Neural cell (in vitro differentiated cells): ENCODE data around the gene SNRNP70. TPM values are rescaled to one million over a fixed set of nuclear protein-coding genes. Genes with fewer than 3 reads are reported as not detected.

Source experiments
- H2AFZ ChIP-seq: fragments of 200-600, 300-800 bp; sonication (generic), shearing (Covaris generic); 2 replicates; pipeline ENCODE4 v1.6.0; 2014; ENCODE audit warnings: low read depth, mild to moderate bottlenecking, antibody characterized with exemption, low read length, moderate library complexity
- H3F3A ChIP-seq: fragments of 200-600 bp; shearing (Covaris generic); 2 replicates; pipeline ENCODE4 v1.6.1; 2016; ENCODE audit warnings: mild to moderate bottlenecking, moderate library complexity, mixed read lengths, antibody characterized with exemption, low read length; ENCODE audit not compliant: insufficient read depth, poor library complexity, severe bottlenecking
- H3K27ac ChIP-seq: fragments of 200-600, 300-800 bp; sonication (generic), shearing (Covaris generic); 2 replicates; pipeline ENCODE4 v1.5.1; 2014; ENCODE audit warnings: mild to moderate bottlenecking, low read length, moderate library complexity
- H3K27me3 ChIP-seq: fragments of 300-800, 200-600 bp; sonication (generic), shearing (Covaris generic); 2 replicates; pipeline ENCODE4 v1.6.0; 2014; ENCODE audit warnings: mild to moderate bottlenecking, low read depth, low read length, moderate library complexity; ENCODE audit not compliant: insufficient read depth
- H3K36me3 ChIP-seq: fragments of 300-800, 200-600 bp; sonication (generic), shearing (Covaris generic); 2 replicates; pipeline ENCODE4 v1.5.1; 2014; ENCODE audit warnings: mild to moderate bottlenecking, antibody characterized with exemption, low read length, moderate library complexity; ENCODE audit not compliant: insufficient read depth
- H3K4me2 ChIP-seq: fragments of 300-800, 200-600 bp; sonication (generic), shearing (Covaris generic); 2 replicates; pipeline ENCODE4 v1.6.0; 2014; ENCODE audit warnings: mild to moderate bottlenecking, low read length
- H3K4me3 ChIP-seq: fragments of 300-800, 200-600 bp; sonication (generic), shearing (Covaris generic); 2 replicates; pipeline ENCODE4 v1.5.1; 2014; ENCODE audit warnings: mild to moderate bottlenecking, low read length, moderate library complexity
- H3K79me2 ChIP-seq: fragments of 200-600 bp; shearing (Covaris generic); replicated peaks from 2 replicates; pipeline ENCODE4 v1.6.0; 2014; ENCODE audit warnings: mild to moderate bottlenecking, low read length, moderate library complexity; ENCODE audit not compliant: insufficient read depth
- H3K9ac ChIP-seq: fragments of 300-800, 200-600 bp; sonication (generic), shearing (Covaris generic); 2 replicates; pipeline ENCODE4 v1.6.1; 2016; ENCODE audit warnings: mild to moderate bottlenecking, low read length, mixed read lengths
- H3K9me2 ChIP-seq: fragments of 200-600 bp; shearing (Covaris generic); 2 replicates; pipeline ENCODE4 v1.6.1; 2016; ENCODE audit warnings: mild to moderate bottlenecking, low read length, mixed read lengths; ENCODE audit not compliant: insufficient read depth
- H3K9me3 ChIP-seq: fragments of 200-600, 300-800 bp; sonication (generic), shearing (Covaris generic); 2 replicates; pipeline ENCODE4 v1.6.1; 2016; ENCODE audit warnings: mild to moderate bottlenecking, mixed run types, low read length, moderate library complexity, mixed read lengths
- H4K20me1 ChIP-seq: fragments of 200-600 bp; shearing (Covaris generic); 2 replicates; pipeline ENCODE4 v1.6.1; 2016; ENCODE audit warnings: mild to moderate bottlenecking, mixed run types; ENCODE audit not compliant: insufficient read depth
- EP300 ChIP-seq: fragments of 450-650 bp; conservative IDR thresholded peaks from 2 replicates; pipeline ENCODE4 v1.6.1; 2014; ENCODE audit warnings: antibody characterized with exemption, mild to moderate bottlenecking, moderate library complexity; ENCODE audit not compliant: poor library complexity, severe bottlenecking
- EZH2 ChIP-seq: fragments of 200-600, 300-800 bp; shearing (Covaris generic), sonication (generic); IDR thresholded peaks from 2 replicates; pipeline ENCODE4 v1.6.1; 2014; ENCODE audit warnings: antibody characterized with exemption, low read length, borderline replicate concordance, mild to moderate bottlenecking; ENCODE audit not compliant: insufficient read depth, poor library complexity, severe bottlenecking
- MXI1 ChIP-seq: fragments of 450-650 bp; conservative IDR thresholded peaks from 2 replicates; pipeline ENCODE4 v1.6.1; 2014; ENCODE audit warnings: antibody characterized with exemption, mild to moderate bottlenecking; ENCODE audit not compliant: poor library complexity, severe bottlenecking
- POLR2AphosphoS5 ChIP-seq: IDR thresholded peaks from 2 replicates; pipeline ENCODE4 v1.6.1; 2012
- RAD21 ChIP-seq: fragments of 450-650 bp; conservative IDR thresholded peaks from 2 replicates; pipeline ENCODE4 v1.6.1; 2014; ENCODE audit warnings: antibody characterized with exemption, mild to moderate bottlenecking, moderate library complexity
- SMC3 ChIP-seq: fragments of 450-650 bp; conservative IDR thresholded peaks from 2 replicates; pipeline ENCODE4 v1.6.1; 2014; ENCODE audit warnings: antibody characterized with exemption, mild to moderate bottlenecking, moderate library complexity; ENCODE audit not compliant: poor library complexity
- TAF1 ChIP-seq: IDR thresholded peaks from 2 replicates; pipeline ENCODE4 v1.6.1; 2012; ENCODE audit warnings: low read depth
- polyA plus RNA-seq: library from polyadenylated mRNA; depleted of rRNA; stranded (reverse); fragments of >200 nt; gene quantifications from 2 replicates; pipeline ENCODE4 v1.2.3, GENCODE V29; 2014
- TF ChIP-seq, protein P1 (sequence below): fragments of 450-650 bp; IDR thresholded peaks from 2 replicates; pipeline ENCODE4 v1.5.1; 2014; ENCODE audit warnings: antibody characterized with exemption, mild to moderate bottlenecking, moderate library complexity; ENCODE audit not compliant: poor library complexity, severe bottlenecking
- TF ChIP-seq, protein P2 (sequence below): IDR thresholded peaks from 2 replicates; pipeline ENCODE4 v1.6.1; 2012; ENCODE audit warnings: borderline replicate concordance

SNRNP70 gene
- polyA plus RNA-seq, 1 donor from 2014 or later: 721 TPM

DNA sequence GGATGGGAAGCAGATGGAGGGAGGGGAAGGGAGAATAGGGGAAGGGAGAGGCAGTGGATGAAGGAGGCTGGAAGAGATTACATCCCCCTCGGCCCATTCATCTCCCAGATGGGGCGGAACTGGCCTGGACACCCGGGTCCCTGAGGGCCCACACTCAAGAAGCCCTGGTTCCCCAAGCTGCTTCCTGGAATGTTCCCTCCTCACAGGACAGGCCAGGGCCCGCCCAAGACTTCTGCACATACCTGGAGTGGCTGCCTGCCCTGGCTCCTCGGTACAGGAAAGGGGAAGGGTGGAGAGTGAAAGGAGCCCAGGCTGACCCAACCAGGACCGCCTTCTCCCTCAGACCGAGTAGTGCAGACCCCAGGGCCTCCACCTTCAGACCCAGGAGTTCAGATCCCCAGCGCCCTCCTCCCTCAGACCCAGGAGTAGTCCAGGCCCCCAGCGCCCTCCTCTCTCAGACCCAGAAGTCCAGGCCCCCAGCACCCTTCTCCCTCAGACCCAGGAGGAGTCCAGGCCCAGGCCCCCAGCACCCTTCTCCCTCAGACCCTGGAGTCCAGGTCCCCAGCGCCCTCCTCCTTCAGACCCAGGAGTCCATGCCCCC, 21.1 kb upstream of the SNRNP70 start:
- no peak overlapping the region for H2AFZ ChIP-seq
- TF ChIP-seq TAF1 (no peak), EZH2 (no peak), MXI1 (no peak), EP300 (no peak), POLR2AphosphoS5 (no peak), RAD21 (no peak), SMC3 (no peak)
- TF ChIP-seq, protein P1, sequence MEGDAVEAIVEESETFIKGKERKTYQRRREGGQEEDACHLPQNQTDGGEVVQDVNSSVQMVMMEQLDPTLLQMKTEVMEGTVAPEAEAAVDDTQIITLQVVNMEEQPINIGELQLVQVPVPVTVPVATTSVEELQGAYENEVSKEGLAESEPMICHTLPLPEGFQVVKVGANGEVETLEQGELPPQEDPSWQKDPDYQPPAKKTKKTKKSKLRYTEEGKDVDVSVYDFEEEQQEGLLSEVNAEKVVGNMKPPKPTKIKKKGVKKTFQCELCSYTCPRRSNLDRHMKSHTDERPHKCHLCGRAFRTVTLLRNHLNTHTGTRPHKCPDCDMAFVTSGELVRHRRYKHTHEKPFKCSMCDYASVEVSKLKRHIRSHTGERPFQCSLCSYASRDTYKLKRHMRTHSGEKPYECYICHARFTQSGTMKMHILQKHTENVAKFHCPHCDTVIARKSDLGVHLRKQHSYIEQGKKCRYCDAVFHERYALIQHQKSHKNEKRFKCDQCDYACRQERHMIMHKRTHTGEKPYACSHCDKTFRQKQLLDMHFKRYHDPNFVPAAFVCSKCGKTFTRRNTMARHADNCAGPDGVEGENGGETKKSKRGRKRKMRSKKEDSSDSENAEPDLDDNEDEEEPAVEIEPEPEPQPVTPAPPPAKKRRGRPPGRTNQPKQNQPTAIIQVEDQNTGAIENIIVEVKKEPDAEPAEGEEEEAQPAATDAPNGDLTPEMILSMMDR: no peak
- TF ChIP-seq, protein P2, sequence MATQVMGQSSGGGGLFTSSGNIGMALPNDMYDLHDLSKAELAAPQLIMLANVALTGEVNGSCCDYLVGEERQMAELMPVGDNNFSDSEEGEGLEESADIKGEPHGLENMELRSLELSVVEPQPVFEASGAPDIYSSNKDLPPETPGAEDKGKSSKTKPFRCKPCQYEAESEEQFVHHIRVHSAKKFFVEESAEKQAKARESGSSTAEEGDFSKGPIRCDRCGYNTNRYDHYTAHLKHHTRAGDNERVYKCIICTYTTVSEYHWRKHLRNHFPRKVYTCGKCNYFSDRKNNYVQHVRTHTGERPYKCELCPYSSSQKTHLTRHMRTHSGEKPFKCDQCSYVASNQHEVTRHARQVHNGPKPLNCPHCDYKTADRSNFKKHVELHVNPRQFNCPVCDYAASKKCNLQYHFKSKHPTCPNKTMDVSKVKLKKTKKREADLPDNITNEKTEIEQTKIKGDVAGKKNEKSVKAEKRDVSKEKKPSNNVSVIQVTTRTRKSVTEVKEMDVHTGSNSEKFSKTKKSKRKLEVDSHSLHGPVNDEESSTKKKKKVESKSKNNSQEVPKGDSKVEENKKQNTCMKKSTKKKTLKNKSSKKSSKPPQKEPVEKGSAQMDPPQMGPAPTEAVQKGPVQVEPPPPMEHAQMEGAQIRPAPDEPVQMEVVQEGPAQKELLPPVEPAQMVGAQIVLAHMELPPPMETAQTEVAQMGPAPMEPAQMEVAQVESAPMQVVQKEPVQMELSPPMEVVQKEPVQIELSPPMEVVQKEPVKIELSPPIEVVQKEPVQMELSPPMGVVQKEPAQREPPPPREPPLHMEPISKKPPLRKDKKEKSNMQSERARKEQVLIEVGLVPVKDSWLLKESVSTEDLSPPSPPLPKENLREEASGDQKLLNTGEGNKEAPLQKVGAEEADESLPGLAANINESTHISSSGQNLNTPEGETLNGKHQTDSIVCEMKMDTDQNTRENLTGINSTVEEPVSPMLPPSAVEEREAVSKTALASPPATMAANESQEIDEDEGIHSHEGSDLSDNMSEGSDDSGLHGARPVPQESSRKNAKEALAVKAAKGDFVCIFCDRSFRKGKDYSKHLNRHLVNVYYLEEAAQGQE: no peak
- no peaks in the 10 kb centered on the region for H3K9me2 ChIP-seq
- no peak overlapping the region for H3K4me2 ChIP-seq
- no peaks in the 10 kb centered on the region for H3K79me2 ChIP-seq
- H3F3A ChIP-seq: no peaks in the 10 kb centered on the region
- peaks cover 18% of the 10 kb centered on the region for H3K27me3 ChIP-seq
- H4K20me1 ChIP-seq: no peaks in the 10 kb centered on the region
- no peaks in the 10 kb centered on the region for H3K36me3 ChIP-seq
- no peak overlapping the region for H3K9ac ChIP-seq
- peak overlapping the region; percentile 57 for H3K4me3 ChIP-seq
- no peak overlapping the region for H3K27ac ChIP-seq
- H3K9me3 ChIP-seq: no peaks in the 10 kb centered on the region

DNA sequence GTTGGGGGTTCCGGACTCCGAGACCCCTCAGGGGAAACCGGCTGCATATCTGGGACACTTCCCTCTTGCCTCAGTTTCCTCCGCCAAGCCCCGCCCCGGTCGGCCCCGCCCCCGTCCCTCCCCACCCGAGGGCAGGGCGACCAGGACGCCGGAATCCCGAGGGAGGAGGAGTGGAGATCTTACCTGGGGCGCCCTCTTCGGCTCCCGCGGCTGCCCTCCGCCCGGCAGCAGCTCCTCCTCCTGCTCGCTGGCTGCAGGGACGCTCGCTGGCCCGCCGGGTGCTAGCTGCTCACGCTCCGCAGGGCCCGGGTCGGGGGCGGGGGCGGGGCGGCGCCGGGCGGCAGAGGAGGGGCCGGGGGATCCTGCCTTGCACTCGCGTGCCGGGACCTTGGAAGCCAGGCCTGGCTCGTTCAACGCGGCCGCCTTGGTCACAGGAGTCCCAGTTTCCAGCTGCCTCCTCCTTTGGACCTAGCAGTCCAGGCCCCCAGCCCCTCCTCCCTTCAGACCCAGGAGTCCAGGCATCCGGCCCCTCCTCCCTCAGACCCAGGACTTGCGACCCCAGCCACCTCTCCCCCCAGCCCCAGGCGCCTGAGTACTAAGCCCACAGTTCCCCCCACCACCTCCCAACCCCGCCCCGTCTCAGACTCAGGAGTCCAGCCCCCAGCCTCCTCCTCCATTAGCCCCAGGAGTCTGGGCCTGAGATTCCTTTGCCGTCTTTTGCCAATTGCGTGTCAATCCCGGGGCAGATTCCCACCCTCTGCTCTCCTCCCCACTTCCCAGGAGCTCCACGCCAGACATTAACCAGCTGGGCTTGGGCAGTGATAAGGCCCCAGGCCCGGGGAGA, 20.3 kb upstream of the SNRNP70 start, which contains the start of gene NTF4:
TSS of gene NTF4 (minus strand) at position 51 of the 844 bp plus-strand sequence. CDS start 2,821 bp downstream, outside the sequence.
- Histone ChIP-seq H2AFZ (no peak within 1 kb of the TSS), H3K79me2 (no peaks in the 10 kb centered on the region), H3K9ac (no peak within 1 kb of the TSS), H4K20me1 (no peaks in the 10 kb centered on the region), H3K9me3 (no peaks in the 10 kb centered on the region), H3F3A (no peaks in the 10 kb centered on the region), H3K36me3 (no peaks in the 10 kb centered on the region), H3K27me3 (peaks cover 25% of the 10 kb centered on the region), H3K4me2 (no peak within 1 kb of the TSS), H3K9me2 (no peaks in the 10 kb centered on the region), H3K4me3 (peak within 1 kb of the TSS; percentile 57), H3K27ac (no peak within 1 kb of the TSS)
- no peak for TF ChIP-seq EZH2
